ENCODE data around the gene MCM7. TPM values are rescaled to one million over a fixed set of nuclear protein-coding genes. Genes with fewer than 3 reads are reported as not detected.

MCM7 gene
- total and polyA plus RNA-seq, 2 of the 13 experiments (the other 11 are each of a cell fraction or from before 2014, with no cell fraction given): 84.5 to 214 TPM

DNA sequence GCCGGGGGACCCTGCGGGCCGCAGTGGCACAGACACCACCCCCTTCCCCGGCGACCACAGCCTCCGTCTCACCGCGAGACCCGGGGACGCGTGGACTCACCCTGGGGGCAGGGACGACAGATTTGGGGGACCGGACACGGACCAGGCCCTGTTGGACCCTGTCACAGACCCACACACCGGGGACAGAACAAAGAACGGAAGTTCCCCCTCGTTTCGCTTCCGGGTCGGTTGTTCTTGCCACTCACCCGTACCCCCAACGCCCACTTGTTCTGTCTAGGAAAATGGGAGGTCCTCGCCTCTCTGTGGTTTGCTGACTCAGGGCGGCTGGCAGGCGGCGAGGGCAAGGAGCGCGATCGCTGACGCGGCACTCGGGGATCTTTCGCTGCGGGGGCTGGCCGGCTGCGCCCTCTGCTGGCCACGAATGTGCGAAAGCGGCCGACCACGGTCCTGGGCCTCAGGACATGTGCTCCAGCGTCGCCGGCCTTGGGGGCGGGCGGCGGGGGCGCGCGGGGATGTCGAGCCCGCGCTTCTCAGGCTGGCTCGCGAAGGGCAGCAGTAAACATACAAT is 19.6 kb downstream of the MCM7 start, which contains the start of gene ZNF3 (continued):
- TF ChIP-seq, protein P1, sequence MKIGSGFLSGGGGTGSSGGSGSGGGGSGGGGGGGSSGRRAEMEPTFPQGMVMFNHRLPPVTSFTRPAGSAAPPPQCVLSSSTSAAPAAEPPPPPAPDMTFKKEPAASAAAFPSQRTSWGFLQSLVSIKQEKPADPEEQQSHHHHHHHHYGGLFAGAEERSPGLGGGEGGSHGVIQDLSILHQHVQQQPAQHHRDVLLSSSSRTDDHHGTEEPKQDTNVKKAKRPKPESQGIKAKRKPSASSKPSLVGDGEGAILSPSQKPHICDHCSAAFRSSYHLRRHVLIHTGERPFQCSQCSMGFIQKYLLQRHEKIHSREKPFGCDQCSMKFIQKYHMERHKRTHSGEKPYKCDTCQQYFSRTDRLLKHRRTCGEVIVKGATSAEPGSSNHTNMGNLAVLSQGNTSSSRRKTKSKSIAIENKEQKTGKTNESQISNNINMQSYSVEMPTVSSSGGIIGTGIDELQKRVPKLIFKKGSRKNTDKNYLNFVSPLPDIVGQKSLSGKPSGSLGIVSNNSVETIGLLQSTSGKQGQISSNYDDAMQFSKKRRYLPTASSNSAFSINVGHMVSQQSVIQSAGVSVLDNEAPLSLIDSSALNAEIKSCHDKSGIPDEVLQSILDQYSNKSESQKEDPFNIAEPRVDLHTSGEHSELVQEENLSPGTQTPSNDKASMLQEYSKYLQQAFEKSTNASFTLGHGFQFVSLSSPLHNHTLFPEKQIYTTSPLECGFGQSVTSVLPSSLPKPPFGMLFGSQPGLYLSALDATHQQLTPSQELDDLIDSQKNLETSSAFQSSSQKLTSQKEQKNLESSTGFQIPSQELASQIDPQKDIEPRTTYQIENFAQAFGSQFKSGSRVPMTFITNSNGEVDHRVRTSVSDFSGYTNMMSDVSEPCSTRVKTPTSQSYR (CRISPR knock-in tag; IDR thresholded peaks at IDR 0.05; ENCODE audit: borderline replicate concordance): peak; percentile 33; the same call in 1 of the 2 replicates
- TF ChIP-seq NR1H2 (CRISPR knock-in tag; IDR thresholded peaks at IDR 0.05; ENCODE audit: borderline replicate concordance, low read depth) (no peak), ZNF766 (CRISPR knock-in tag; IDR thresholded peaks at IDR 0.05; ENCODE audit: borderline replicate concordance) (peak; percentile 37), SRSF4 (IDR thresholded peaks at IDR 0.05; ENCODE audit: low read depth, low read length, poor library complexity, severe bottlenecking) (no peak), NRL (CRISPR knock-in tag; IDR thresholded peaks at IDR 0.05; ENCODE audit: borderline replicate concordance) (peak; percentile 87; the same call in 1 of the 2 replicates), ISL2 (CRISPR knock-in tag; IDR thresholded peaks at IDR 0.05) (peak; percentile 74; the same call in 1 of the 2 replicates), ZNF382 (CRISPR knock-in tag; IDR thresholded peaks at IDR 0.05; ENCODE audit: borderline replicate concordance) (no peak), MEIS2 (CRISPR knock-in tag; IDR thresholded peaks at IDR 0.05) (peak; percentile 51; the same call in 1 of the 2 replicates), NFE2 (CRISPR knock-in tag; IDR thresholded peaks at IDR 0.05) (peak; percentile 87), KAT7 (CRISPR knock-in tag; IDR thresholded peaks at IDR 0.05; ENCODE audit: borderline replicate concordance) (peak; percentile 88), TCF7L2 (IDR thresholded peaks at IDR 0.05; ENCODE audit: low read depth, low read length) (no peak), DR1 (CRISPR knock-in tag; IDR thresholded peaks at IDR 0.05) (peak; percentile 85), ZNF432 (CRISPR knock-in tag; IDR thresholded peaks at IDR 0.05; ENCODE audit: borderline replicate concordance) (no peak), NFKBIZ (CRISPR knock-in tag; IDR thresholded peaks at IDR 0.05) (peak; percentile 83), TMF1 (CRISPR knock-in tag; IDR thresholded peaks at IDR 0.05; ENCODE audit: low read depth) (peak; percentile 81; the same call in 1 of the 2 replicates), MIXL1 (CRISPR knock-in tag; IDR thresholded peaks at IDR 0.05) (peak; percentile 80), ZNF264 (CRISPR knock-in tag; IDR thresholded peaks at IDR 0.05) (peak; percentile 32; the same call in 1 of the 2 replicates)
- TF ChIP-seq, protein P2, sequence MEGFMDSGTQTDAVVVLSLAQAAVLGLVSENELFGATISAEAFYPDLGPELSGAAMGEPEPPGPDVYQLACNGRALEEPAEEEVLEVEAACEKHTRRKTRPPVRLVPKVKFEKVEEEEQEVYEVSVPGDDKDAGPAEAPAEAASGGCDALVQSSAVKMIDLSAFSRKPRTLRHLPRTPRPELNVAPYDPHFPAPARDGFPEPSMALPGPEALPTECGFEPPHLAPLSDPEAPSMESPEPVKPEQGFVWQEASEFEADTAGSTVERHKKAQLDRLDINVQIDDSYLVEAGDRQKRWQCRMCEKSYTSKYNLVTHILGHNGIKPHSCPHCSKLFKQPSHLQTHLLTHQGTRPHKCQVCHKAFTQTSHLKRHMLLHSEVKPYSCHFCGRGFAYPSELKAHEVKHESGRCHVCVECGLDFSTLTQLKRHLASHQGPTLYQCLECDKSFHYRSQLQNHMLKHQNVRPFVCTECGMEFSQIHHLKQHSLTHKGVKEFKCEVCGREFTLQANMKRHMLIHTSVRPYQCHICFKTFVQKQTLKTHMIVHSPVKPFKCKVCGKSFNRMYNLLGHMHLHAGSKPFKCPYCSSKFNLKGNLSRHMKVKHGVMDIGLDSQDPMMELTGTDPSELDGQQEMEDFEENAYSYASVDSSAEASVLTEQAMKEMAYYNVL (CRISPR knock-in tag; IDR thresholded peaks at IDR 0.05; ENCODE audit: borderline replicate concordance): peak; percentile 81
- TF ChIP-seq, protein P3, sequence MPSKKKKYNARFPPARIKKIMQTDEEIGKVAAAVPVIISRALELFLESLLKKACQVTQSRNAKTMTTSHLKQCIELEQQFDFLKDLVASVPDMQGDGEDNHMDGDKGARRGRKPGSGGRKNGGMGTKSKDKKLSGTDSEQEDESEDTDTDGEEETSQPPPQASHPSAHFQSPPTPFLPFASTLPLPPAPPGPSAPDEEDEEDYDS (CRISPR knock-in tag; IDR thresholded peaks at IDR 0.05): peak; percentile 80; the same call in 1 of the 2 replicates
- TF ChIP-seq, protein P4, sequence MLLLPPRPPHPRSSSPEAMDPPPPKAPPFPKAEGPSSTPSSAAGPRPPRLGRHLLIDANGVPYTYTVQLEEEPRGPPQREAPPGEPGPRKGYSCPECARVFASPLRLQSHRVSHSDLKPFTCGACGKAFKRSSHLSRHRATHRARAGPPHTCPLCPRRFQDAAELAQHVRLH (CRISPR knock-in tag; IDR thresholded peaks at IDR 0.05; ENCODE audit: borderline replicate concordance, low read depth): peak; percentile 91; the same call in 1 of the 2 replicates
- TF ChIP-seq, protein P5, sequence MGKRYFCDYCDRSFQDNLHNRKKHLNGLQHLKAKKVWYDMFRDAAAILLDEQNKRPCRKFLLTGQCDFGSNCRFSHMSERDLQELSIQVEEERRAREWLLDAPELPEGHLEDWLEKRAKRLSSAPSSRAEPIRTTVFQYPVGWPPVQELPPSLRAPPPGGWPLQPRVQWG (CRISPR knock-in tag; IDR thresholded peaks at IDR 0.05; ENCODE audit: borderline replicate concordance, low read depth): no peak
- TF ChIP-seq, protein P6, sequence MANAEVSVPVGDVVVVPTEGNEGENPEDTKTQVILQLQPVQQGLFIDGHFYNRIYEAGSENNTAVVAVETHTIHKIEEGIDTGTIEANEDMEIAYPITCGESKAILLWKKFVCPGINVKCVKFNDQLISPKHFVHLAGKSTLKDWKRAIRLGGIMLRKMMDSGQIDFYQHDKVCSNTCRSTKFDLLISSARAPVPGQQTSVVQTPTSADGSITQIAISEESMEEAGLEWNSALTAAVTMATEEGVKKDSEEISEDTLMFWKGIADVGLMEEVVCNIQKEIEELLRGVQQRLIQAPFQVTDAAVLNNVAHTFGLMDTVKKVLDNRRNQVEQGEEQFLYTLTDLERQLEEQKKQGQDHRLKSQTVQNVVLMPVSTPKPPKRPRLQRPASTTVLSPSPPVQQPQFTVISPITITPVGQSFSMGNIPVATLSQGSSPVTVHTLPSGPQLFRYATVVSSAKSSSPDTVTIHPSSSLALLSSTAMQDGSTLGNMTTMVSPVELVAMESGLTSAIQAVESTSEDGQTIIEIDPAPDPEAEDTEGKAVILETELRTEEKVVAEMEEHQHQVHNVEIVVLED (CRISPR knock-in tag; IDR thresholded peaks at IDR 0.05; ENCODE audit: borderline replicate concordance): peak; percentile 83

Data from HepG2 (cell line).